Astrocyte (in vitro differentiated cells and primary cell): ENCODE data around the gene NRARP. TPM values are rescaled to one million over a fixed set of nuclear protein-coding genes. Genes with fewer than 3 reads are reported as not detected.
A peak's percentile ranks its signal among the peaks of the same experiment; 100 is the strongest.

ENCODE experiments used
- DNase-seq: peaks from one replicate; pipeline ENCODE4 v3.0.0-alpha.2; 2010; ENCODE audit warnings: low read depth
- FAIRE-seq: peaks from 2 replicates; lab custom pipeline; 2011; peaks lifted over from hg19 to GRCh38; lab: Jason Lieb, UNC
- H2AFZ ChIP-seq: 2 replicates; pipeline ENCODE4 v1.6.0; 2012; ENCODE audit warnings: low read depth, low read length, inconsistent platforms
- H3K27ac ChIP-seq: 2 replicates; pipeline ENCODE4 v1.5.1; 2011; ENCODE audit warnings: low read depth, low read length, inconsistent platforms
- H3K27me3 ChIP-seq: 2 replicates; pipeline ENCODE4 v1.6.0; 2011; ENCODE audit warnings: low read length, inconsistent platforms; ENCODE audit not compliant: insufficient read depth
- H3K36me3 ChIP-seq: 2 replicates; pipeline ENCODE4 v1.5.1; 2011; ENCODE audit warnings: low read length, inconsistent platforms; ENCODE audit not compliant: insufficient read depth
- H3K4me1 ChIP-seq: 2 replicates; pipeline ENCODE4 v1.5.1; 2011; ENCODE audit warnings: low read length, inconsistent platforms; ENCODE audit not compliant: insufficient read depth
- H3K4me2 ChIP-seq: 2 replicates; pipeline ENCODE4 v1.6.0; 2012; ENCODE audit warnings: low read length, inconsistent platforms
- H3K4me3 ChIP-seq: 2 replicates; pipeline ENCODE4 v1.5.1; 2011; ENCODE audit warnings: low read depth, mild to moderate bottlenecking, low read length, inconsistent platforms; ENCODE audit not compliant: insufficient read depth
- H3K79me2 ChIP-seq: 2 replicates; pipeline ENCODE4 v1.6.0; 2012; ENCODE audit warnings: mild to moderate bottlenecking, low read length, inconsistent platforms; ENCODE audit not compliant: insufficient read depth
- H3K9ac ChIP-seq: 2 replicates; pipeline ENCODE4 v1.6.0; 2012; ENCODE audit warnings: mild to moderate bottlenecking, low read length, inconsistent platforms
- H3K9me3 ChIP-seq: 2 replicates; pipeline ENCODE4 v1.5.1; 2012; ENCODE audit warnings: low read depth, mild to moderate bottlenecking, low read length, inconsistent platforms; ENCODE audit not compliant: insufficient read depth
- H4K20me1 ChIP-seq: 2 replicates; pipeline ENCODE4 v1.6.0; 2012; ENCODE audit warnings: low read length, inconsistent platforms; ENCODE audit not compliant: insufficient read depth
- H3K27ac Mint-ChIP-seq: one replicate; pipeline ENCODE4 v1.8.0; 2021; ENCODE audit warnings: mild to moderate bottlenecking, mixed read lengths; ENCODE audit not compliant: unreplicated experiment
- H3K27me3 Mint-ChIP-seq: one replicate; pipeline ENCODE4 v1.8.0; 2021; ENCODE audit warnings: low read depth, mixed read lengths; ENCODE audit not compliant: unreplicated experiment
- H3K36me3 Mint-ChIP-seq: one replicate; pipeline ENCODE4 v1.8.0; 2021; ENCODE audit warnings: low read depth, mixed read lengths; ENCODE audit not compliant: unreplicated experiment
- H3K4me1 Mint-ChIP-seq: one replicate; pipeline ENCODE4 v1.8.0; 2021; ENCODE audit warnings: low read depth, mixed read lengths; ENCODE audit not compliant: unreplicated experiment
- H3K4me3 Mint-ChIP-seq: one replicate; pipeline ENCODE4 v1.8.0; 2021; ENCODE audit warnings: mild to moderate bottlenecking, moderate library complexity, mixed read lengths; ENCODE audit not compliant: unreplicated experiment
- H3K9me3 Mint-ChIP-seq: one replicate; pipeline ENCODE4 v1.8.0; 2021; ENCODE audit warnings: mild to moderate bottlenecking, mixed read lengths; ENCODE audit not compliant: unreplicated experiment
- CTCF ChIP-seq: IDR thresholded peaks from 2 replicates; pipeline ENCODE4 v1.5.1; 2011; ENCODE audit warnings: low read depth, mild to moderate bottlenecking, inconsistent platforms, low read length, moderate library complexity; ENCODE audit not compliant: insufficient read depth
- EZH2 ChIP-seq: IDR thresholded peaks from 2 replicates; pipeline ENCODE4 v1.6.1; 2012; ENCODE audit warnings: mild to moderate bottlenecking, low read length, inconsistent platforms; ENCODE audit not compliant: insufficient read depth
- total RNA-seq: library from RNA; stranded (reverse); gene quantifications from 2 replicates; pipeline ENCODE4 v1.2.1, GENCODE V29; 2021

Gene NRARP
- total RNA-seq, 1 donor from 2014 or later = 7.3 TPM

- H3K36me3 ChIP-seq = peaks cover 15% of the 10 kb centered on the region
- no peak overlapping the region for H2AFZ ChIP-seq
- DNase-seq = no peak
- TF ChIP-seq EZH2 (no peak), CTCF (no peak)
- no peak overlapping the region for H3K27ac Mint-ChIP-seq
- no peaks in the 10 kb centered on the region for H3K9me3 Mint-ChIP-seq
- peaks cover 4% of the 10 kb centered on the region for H3K4me1 ChIP-seq
- peaks cover 45% of the 10 kb centered on the region for H4K20me1 ChIP-seq
- H3K4me1 Mint-ChIP-seq = peaks cover 6% of the 10 kb centered on the region
- H3K27ac ChIP-seq = no peak overlapping the region
- no peaks in the 10 kb centered on the region for H3K9me3 ChIP-seq
- FAIRE-seq = no peak
- H3K27me3 ChIP-seq = no peaks in the 10 kb centered on the region
- no peak overlapping the region for H3K4me3 Mint-ChIP-seq
- peaks cover 15% of the 10 kb centered on the region for H3K36me3 Mint-ChIP-seq
- H3K4me2 ChIP-seq = no peak overlapping the region
- no peaks in the 10 kb centered on the region for H3K27me3 Mint-ChIP-seq
- no peak overlapping the region for H3K4me3 ChIP-seq
- H3K9ac ChIP-seq = peak overlapping the region; percentile 43
- H3K79me2 ChIP-seq = peaks cover 21% of the 10 kb centered on the region
Observed at GRCh38 chr9:137268538-137269201, 33.4 kb downstream of the NRARP start.

- H3K9me3 Mint-ChIP-seq = no peaks in the 10 kb centered on the region
Observed at GRCh38 chr9:137267933-137268355, 34.1 kb downstream of the NRARP start.

More at GRCh38 chr9:137267933-137268355, 34.1 kb downstream of the NRARP start:
- H3K4me1 ChIP-seq = peaks cover 4% of the 10 kb centered on the region
- Mint-ChIP-seq H3K27me3 (no peaks in the 10 kb centered on the region), H3K27ac (peak overlapping the region; percentile 7), H3K4me3 (no peak overlapping the region), H3K36me3 (peaks cover 15% of the 10 kb centered on the region), H3K4me1 (peaks cover 6% of the 10 kb centered on the region)
- peaks cover 15% of the 10 kb centered on the region for H3K36me3 ChIP-seq
- no peaks in the 10 kb centered on the region for H3K27me3 ChIP-seq
- H2AFZ ChIP-seq = no peak overlapping the region
- FAIRE-seq (no peak), DNase-seq (no peak)
- no peak overlapping the region for H3K27ac ChIP-seq
- H3K4me3 ChIP-seq = no peak overlapping the region
- H3K9ac ChIP-seq = no peak overlapping the region
- H3K79me2 ChIP-seq = peaks cover 23% of the 10 kb centered on the region
- no peak overlapping the region for H3K4me2 ChIP-seq
- H4K20me1 ChIP-seq = peaks cover 41% of the 10 kb centered on the region
- no peaks in the 10 kb centered on the region for H3K9me3 ChIP-seq
- TF ChIP-seq EZH2 = no peak
- TF ChIP-seq CTCF = no peak
